Glutamatergic neuron (in vitro differentiated cells): ENCODE measurements around the gene ENSA. TPM values are rescaled to one million over a fixed set of nuclear protein-coding genes. Genes with fewer than 3 reads are reported as not detected.
"Not testable (repeated sequence)": the region's sequence is repeated elsewhere in the genome, so short reads cannot be mapped to it uniquely, and the experiment has no call there.

Source experiments
- DNase-seq: peaks from one replicate; pipeline ENCODE4 v3.0.0; 2022
- H3K27ac Mint-ChIP-seq: one replicate; pipeline ENCODE4 v1.8.0; 2020; ENCODE audit warnings: mild to moderate bottlenecking, mixed read lengths, inconsistent platforms; ENCODE audit not compliant: unreplicated experiment
- H3K27me3 Mint-ChIP-seq: one replicate; pipeline ENCODE4 v1.8.0; 2020; ENCODE audit warnings: mild to moderate bottlenecking, moderate library complexity, mixed read lengths, inconsistent platforms; ENCODE audit not compliant: unreplicated experiment
- H3K36me3 Mint-ChIP-seq: one replicate; pipeline ENCODE4 v1.8.0; 2020; ENCODE audit warnings: mild to moderate bottlenecking, mixed read lengths, inconsistent platforms; ENCODE audit not compliant: unreplicated experiment
- H3K4me1 Mint-ChIP-seq: one replicate; pipeline ENCODE4 v1.8.0; 2020; ENCODE audit warnings: mild to moderate bottlenecking, low read depth, mixed read lengths, inconsistent platforms; ENCODE audit not compliant: unreplicated experiment
- H3K4me3 Mint-ChIP-seq: one replicate; pipeline ENCODE4 v1.8.0; 2020; ENCODE audit warnings: mild to moderate bottlenecking, mixed read lengths, inconsistent platforms; ENCODE audit not compliant: unreplicated experiment
- H3K9me3 Mint-ChIP-seq: one replicate; pipeline ENCODE4 v1.8.0; 2020; ENCODE audit warnings: mild to moderate bottlenecking, moderate library complexity, mixed read lengths, inconsistent platforms; ENCODE audit not compliant: unreplicated experiment
- total RNA-seq: library from RNA; stranded (reverse); fragmentation: NEBNext Ultra II Directional; extraction: Animal tissue kit (Norgen Biotek cat#: 25700); gene quantifications from one replicate; pipeline ENCODE4 v1.2.1, GENCODE V29; 2021; ENCODE audit not compliant: unreplicated experiment
- TF ChIP-seq, protein P1 (sequence below): fragments of 200-600 bp; sonication (generic); IDR thresholded peaks from one replicate; pipeline ENCODE4 v1.5.0; 2021; ENCODE audit not compliant: partially characterized antibody, unreplicated experiment

ENSA gene
- total RNA-seq, 1 donor from 2014 or later: 122 TPM

DNA sequence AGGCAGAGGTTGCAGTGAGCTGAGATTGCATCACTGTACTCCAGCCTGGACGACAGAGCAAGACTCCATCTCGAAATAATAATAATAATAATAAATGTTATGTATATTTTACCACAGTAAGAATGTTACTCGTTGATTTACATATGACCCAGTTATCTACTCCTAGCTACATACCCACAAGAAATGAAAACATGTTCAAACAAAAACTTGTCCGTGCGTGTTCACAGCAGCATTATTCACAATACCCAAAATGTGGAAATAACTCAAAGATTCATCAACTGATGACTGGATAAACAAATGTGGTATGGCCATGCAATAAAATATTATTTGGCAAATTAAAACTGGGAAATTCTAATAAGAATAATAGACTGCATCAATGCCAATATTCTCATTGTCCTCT lies 31.7 kb upstream of the ENSA start:
- Mint-ChIP-seq H3K36me3 (peaks cover 5% of the 10 kb centered on the region), H3K27ac (no peak overlapping the region), H3K27me3 (peaks cover 2% of the 10 kb centered on the region), H3K9me3 (no peaks in the 10 kb centered on the region), H3K4me1 (no peaks in the 10 kb centered on the region), H3K4me3 (no peak overlapping the region)
- DNase-seq: no peak
- TF ChIP-seq, protein P1, sequence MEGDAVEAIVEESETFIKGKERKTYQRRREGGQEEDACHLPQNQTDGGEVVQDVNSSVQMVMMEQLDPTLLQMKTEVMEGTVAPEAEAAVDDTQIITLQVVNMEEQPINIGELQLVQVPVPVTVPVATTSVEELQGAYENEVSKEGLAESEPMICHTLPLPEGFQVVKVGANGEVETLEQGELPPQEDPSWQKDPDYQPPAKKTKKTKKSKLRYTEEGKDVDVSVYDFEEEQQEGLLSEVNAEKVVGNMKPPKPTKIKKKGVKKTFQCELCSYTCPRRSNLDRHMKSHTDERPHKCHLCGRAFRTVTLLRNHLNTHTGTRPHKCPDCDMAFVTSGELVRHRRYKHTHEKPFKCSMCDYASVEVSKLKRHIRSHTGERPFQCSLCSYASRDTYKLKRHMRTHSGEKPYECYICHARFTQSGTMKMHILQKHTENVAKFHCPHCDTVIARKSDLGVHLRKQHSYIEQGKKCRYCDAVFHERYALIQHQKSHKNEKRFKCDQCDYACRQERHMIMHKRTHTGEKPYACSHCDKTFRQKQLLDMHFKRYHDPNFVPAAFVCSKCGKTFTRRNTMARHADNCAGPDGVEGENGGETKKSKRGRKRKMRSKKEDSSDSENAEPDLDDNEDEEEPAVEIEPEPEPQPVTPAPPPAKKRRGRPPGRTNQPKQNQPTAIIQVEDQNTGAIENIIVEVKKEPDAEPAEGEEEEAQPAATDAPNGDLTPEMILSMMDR: no peak

GRCh38 chr1:150660584-150660983 lies 31.2 kb upstream of the ENSA start:
- DNase-seq: no peak
- Mint-ChIP-seq H3K27ac (no peak overlapping the region), H3K36me3 (peaks cover 5% of the 10 kb centered on the region), H3K9me3 (no peaks in the 10 kb centered on the region), H3K27me3 (peaks cover 2% of the 10 kb centered on the region), H3K4me3 (no peak overlapping the region), H3K4me1 (no peaks in the 10 kb centered on the region)
- TF ChIP-seq, protein P1: no peak

DNA sequence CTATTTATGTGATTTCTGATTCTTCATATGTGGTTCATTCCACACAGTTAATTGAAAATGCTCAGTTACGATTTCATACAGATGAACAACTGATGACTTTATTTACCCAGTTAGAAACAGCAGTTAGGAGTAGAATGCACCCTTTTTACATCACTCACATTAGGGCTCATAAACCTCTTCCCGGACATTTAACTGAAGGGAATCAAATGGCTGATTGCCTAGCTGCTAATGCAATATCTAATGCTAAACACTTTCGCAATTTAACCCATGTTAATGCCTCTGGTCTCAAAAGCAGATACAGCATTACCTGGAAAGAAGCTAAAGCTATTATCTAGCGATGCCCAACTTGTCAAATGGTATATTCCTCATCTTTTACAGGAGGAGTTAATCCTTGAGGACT lies 27.7 kb upstream of the ENSA start:
- H3K9me3 Mint-ChIP-seq, H3K27me3 Mint-ChIP-seq, H3K27ac Mint-ChIP-seq, H3K36me3 Mint-ChIP-seq, DNase-seq, H3K4me3 Mint-ChIP-seq, H3K4me1 Mint-ChIP-seq: not testable (repeated sequence)

DNA sequence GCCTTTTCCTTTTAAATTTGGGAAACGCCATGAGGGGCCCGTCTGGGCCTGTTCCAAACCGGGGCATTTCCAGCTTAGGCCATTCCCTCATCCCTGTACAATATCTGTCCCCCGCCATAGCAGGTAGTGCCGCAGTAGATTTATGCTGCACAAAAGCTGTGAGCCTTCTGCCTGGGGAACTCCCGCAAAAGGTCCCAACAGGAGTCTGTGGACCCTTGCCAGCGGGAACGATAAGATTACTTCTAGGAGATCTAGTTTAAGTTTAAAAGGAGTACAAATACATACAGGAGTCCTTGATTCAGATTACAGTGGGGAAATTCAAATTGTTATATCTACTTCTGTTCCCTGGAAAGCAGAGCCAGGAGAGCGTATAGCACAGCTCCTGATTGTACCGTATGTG lies 25.2 kb upstream of the ENSA start:
- not testable (repeated sequence) for DNase-seq, H3K27me3 Mint-ChIP-seq, H3K4me3 Mint-ChIP-seq, H3K9me3 Mint-ChIP-seq, H3K27ac Mint-ChIP-seq, H3K4me1 Mint-ChIP-seq, H3K36me3 Mint-ChIP-seq

DNA sequence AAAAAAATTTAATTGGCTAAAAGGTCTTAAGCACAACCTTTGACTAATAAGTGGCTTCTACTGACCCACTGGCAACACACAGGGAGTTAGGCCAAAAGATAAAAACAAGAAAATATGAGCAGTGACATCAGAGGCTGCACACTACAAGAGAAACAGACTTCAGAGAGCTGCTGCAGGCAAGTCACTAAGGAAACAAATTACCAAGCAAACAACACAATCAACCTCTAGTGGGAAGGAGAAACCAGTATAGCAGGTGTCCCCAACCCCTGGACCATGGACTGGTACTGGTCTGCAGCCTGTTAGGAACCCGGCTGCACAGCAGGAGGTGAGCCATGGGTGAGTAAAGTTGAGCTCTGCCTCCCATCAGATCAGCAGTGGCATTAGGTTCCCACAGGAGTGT lies 20.8 kb upstream of the ENSA start:
- Mint-ChIP-seq H3K27ac (no peak overlapping the region), H3K4me3 (no peak overlapping the region), H3K4me1 (no peaks in the 10 kb centered on the region), H3K27me3 (no peaks in the 10 kb centered on the region), H3K36me3 (no peaks in the 10 kb centered on the region), H3K9me3 (no peaks in the 10 kb centered on the region)
- TF ChIP-seq, protein P1: no peak
- DNase-seq: no peak

GRCh38 chr1:150649441-150650075 lies 20.1 kb upstream of the ENSA start:
- Mint-ChIP-seq H3K4me1 (no peaks in the 10 kb centered on the region), H3K4me3 (no peak overlapping the region), H3K9me3 (no peaks in the 10 kb centered on the region), H3K36me3 (no peaks in the 10 kb centered on the region), H3K27ac (no peak overlapping the region), H3K27me3 (no peaks in the 10 kb centered on the region)
- DNase-seq: no peak
- TF ChIP-seq, protein P1: no peak
